GM13976 (cell line): ENCODE data around the gene SGCD.

ENCODE experiments used
- DNase-seq: peaks from one replicate; pipeline ENCODE4 v3.0.0; 2012; ENCODE audit warnings: low spot score
- CTCF ChIP-seq: IDR thresholded peaks from 2 replicates; pipeline ENCODE4 v1.5.1; 2012; ENCODE audit warnings: borderline replicate concordance, mild to moderate bottlenecking; ENCODE audit not compliant: insufficient read depth; ENCODE audit errors: extremely low read depth, missing control alignments, control extremely low read depth
- in situ Hi-C: fragments of 300-500 bp; cut with MboI; formaldehyde crosslinking; loops from one replicate; pipeline ENCODE4 v1.12.0; 2022; ENCODE audit warnings: low sequenced_read_pairs, mixed read lengths, inconsistent platforms; ENCODE audit not compliant: unreplicated experiment

SGCD gene

GRCh38 chr5:156800929-156801328 lies 474.0 kb downstream of the SGCD start:
- in situ Hi-C loops, result no loop called here
- no peak for TF ChIP-seq CTCF
- no peak for DNase-seq

GRCh38 chr5:156802501-156802900 lies 475.5 kb downstream of the SGCD start:
- in situ Hi-C loops, result no loop called here
- TF ChIP-seq CTCF, result no peak
- DNase-seq, result no peak

- no peak for DNase-seq
- TF ChIP-seq CTCF, result no peak
- in situ Hi-C loops, result no loop called here
Measured at GRCh38 chr5:156803404-156803803, 476.4 kb downstream of the SGCD start.

GRCh38 chr5:156812959-156813358 lies 486.0 kb downstream of the SGCD start:
- in situ Hi-C loops, result no loop called here
- no peak for TF ChIP-seq CTCF
- no peak for DNase-seq

GRCh38 chr5:156815988-156816599 lies 489.1 kb downstream of the SGCD start:
- peak; percentile 52 for DNase-seq
- in situ Hi-C loops, result no loop called here
- TF ChIP-seq CTCF, result peak; percentile 30
